ENCODE data around the gene HTRA1. TPM values are rescaled to one million over a fixed set of nuclear protein-coding genes. Genes with fewer than 3 reads are reported as not detected.

Gene HTRA1
- total RNA-seq, 2 experiments from 2014 or later: not detected

GRCh38 chr10:122499491-122499941 is 38.2 kb downstream of the HTRA1 start:
- Mint-ChIP-seq H3K36me3 (ENCODE audit: low read depth) (no peaks in the 10 kb centered on the region), H3K27me3 (no peaks in the 10 kb centered on the region), H3K4me3 (no peak overlapping the region), H3K4me1 (peaks cover 6% of the 10 kb centered on the region), H3K9me3 (ENCODE audit: low read depth) (no peaks in the 10 kb centered on the region), H3K27ac (no peak overlapping the region)
- POLR2A ChIA-PET: no interaction called here
- CTCF ChIA-PET: no interaction called here
- ATAC-seq (no peak), DNase-seq (no peak)
- intact Hi-C loops (cut with DNase I, micrococcal nuclease): no loop called here

GRCh38 chr10:122500194-122500593 is 38.8 kb downstream of the HTRA1 start:
- H3K9me3 Mint-ChIP-seq (ENCODE audit: low read depth): no peaks in the 10 kb centered on the region
- ATAC-seq: no peak
- no peaks in the 10 kb centered on the region for H3K27me3 Mint-ChIP-seq
- CTCF ChIA-PET: no interaction called here
- H3K4me1 Mint-ChIP-seq: peaks cover 6% of the 10 kb centered on the region
- H3K4me3 Mint-ChIP-seq: no peak overlapping the region
- no peaks in the 10 kb centered on the region for H3K36me3 Mint-ChIP-seq (ENCODE audit: low read depth)
- DNase-seq: no peak
- POLR2A ChIA-PET: no interaction called here
- intact Hi-C loops (cut with DNase I, micrococcal nuclease): no loop called here
- H3K27ac Mint-ChIP-seq: no peak overlapping the region

GRCh38 chr10:122500726-122501125 is 39.4 kb downstream of the HTRA1 start:
- H3K27ac Mint-ChIP-seq: no peak overlapping the region
- ChIA-PET POLR2A (no interaction called here), CTCF (no interaction called here)
- no peaks in the 10 kb centered on the region for H3K27me3 Mint-ChIP-seq
- DNase-seq (no peak), ATAC-seq (no peak)
- no peak overlapping the region for H3K4me3 Mint-ChIP-seq
- no peaks in the 10 kb centered on the region for H3K9me3 Mint-ChIP-seq (ENCODE audit: low read depth)
- H3K4me1 Mint-ChIP-seq: peaks cover 6% of the 10 kb centered on the region
- intact Hi-C loops (cut with DNase I, micrococcal nuclease): no loop called here
- H3K36me3 Mint-ChIP-seq (ENCODE audit: low read depth): no peaks in the 10 kb centered on the region

GRCh38 chr10:122503012-122503411 is 41.7 kb downstream of the HTRA1 start:
- POLR2A ChIA-PET: no interaction called here

GRCh38 chr10:122503886-122504609 is 42.7 kb downstream of the HTRA1 start:
- DNase-seq (no peak), ATAC-seq (no peak)
- Mint-ChIP-seq H3K9me3 (ENCODE audit: low read depth) (no peaks in the 10 kb centered on the region), H3K36me3 (ENCODE audit: low read depth) (no peaks in the 10 kb centered on the region), H3K4me1 (no peaks in the 10 kb centered on the region), H3K4me3 (no peak overlapping the region), H3K27ac (no peak overlapping the region), H3K27me3 (no peaks in the 10 kb centered on the region)
- intact Hi-C loops (cut with DNase I, micrococcal nuclease): no loop called here
- POLR2A ChIA-PET: no interaction called here
- CTCF ChIA-PET: interaction anchor here (0.9 kb wide), 1 partner anchor 14 kb away, joined by 3 read pairs; no protein-coding TSS in a partner anchor

More at GRCh38 chr10:122503012-122503411, 41.7 kb downstream of the HTRA1 start:
- CTCF ChIA-PET: interaction anchor here (0.9 kb wide), 1 partner anchor 13 kb away, joined by 3 read pairs; no protein-coding TSS in a partner anchor
- H3K27ac Mint-ChIP-seq: no peak overlapping the region
- no peaks in the 10 kb centered on the region for H3K36me3 Mint-ChIP-seq (ENCODE audit: low read depth)
- DNase-seq: no peak
- H3K9me3 Mint-ChIP-seq (ENCODE audit: low read depth): no peaks in the 10 kb centered on the region
- no peak overlapping the region for H3K4me3 Mint-ChIP-seq
- H3K27me3 Mint-ChIP-seq: no peaks in the 10 kb centered on the region
- no peaks in the 10 kb centered on the region for H3K4me1 Mint-ChIP-seq
- ATAC-seq: no peak
- intact Hi-C loops (cut with DNase I, micrococcal nuclease): no loop called here

- ATAC-seq (no peak), DNase-seq (no peak)
- H3K4me1 Mint-ChIP-seq: no peaks in the 10 kb centered on the region
- intact Hi-C loops (cut with DNase I, micrococcal nuclease): no loop called here
- H3K27me3 Mint-ChIP-seq: no peaks in the 10 kb centered on the region
- ChIA-PET CTCF (no interaction called here), POLR2A (no interaction called here)
- H3K4me3 Mint-ChIP-seq: no peak overlapping the region
- H3K27ac Mint-ChIP-seq: no peak overlapping the region
- no peaks in the 10 kb centered on the region for H3K9me3 Mint-ChIP-seq (ENCODE audit: low read depth)
- no peaks in the 10 kb centered on the region for H3K36me3 Mint-ChIP-seq (ENCODE audit: low read depth)
These were observed 43.2 kb downstream of the HTRA1 start for GRCh38 chr10:122504610-122504950.

GRCh38 chr10:122505011-122505410 is 43.7 kb downstream of the HTRA1 start:
- DNase-seq: no peak
- Mint-ChIP-seq H3K27me3 (no peaks in the 10 kb centered on the region), H3K36me3 (ENCODE audit: low read depth) (no peaks in the 10 kb centered on the region), H3K9me3 (ENCODE audit: low read depth) (no peaks in the 10 kb centered on the region), H3K4me1 (no peaks in the 10 kb centered on the region), H3K27ac (no peak overlapping the region), H3K4me3 (no peak overlapping the region)
- ChIA-PET POLR2A (no interaction called here), CTCF (interaction anchor here (0.6 to 1.0 kb wide), 2 partner anchors 8 to 194 kb away, joined by 3 to 4 read pairs; no protein-coding TSS in a partner anchor)
- no peak for ATAC-seq
- intact Hi-C loops (cut with DNase I, micrococcal nuclease): no loop called here

GRCh38 chr10:122505885-122506645 is 44.7 kb downstream of the HTRA1 start:
- H3K27ac Mint-ChIP-seq: no peak overlapping the region
- no peaks in the 10 kb centered on the region for H3K36me3 Mint-ChIP-seq (ENCODE audit: low read depth)
- no peak for DNase-seq
- no peak overlapping the region for H3K4me3 Mint-ChIP-seq
- no peaks in the 10 kb centered on the region for H3K4me1 Mint-ChIP-seq
- ChIA-PET CTCF (interaction anchor here (0.6 to 1.0 kb wide), 2 partner anchors 9 to 20 kb away, joined by 3 to 4 read pairs; no protein-coding TSS in a partner anchor), POLR2A (no interaction called here)
- intact Hi-C loops (cut with DNase I, micrococcal nuclease): no loop called here
- H3K9me3 Mint-ChIP-seq (ENCODE audit: low read depth): no peaks in the 10 kb centered on the region
- ATAC-seq: no peak
- no peaks in the 10 kb centered on the region for H3K27me3 Mint-ChIP-seq

- H3K4me3 Mint-ChIP-seq: no peak overlapping the region
- ATAC-seq (no peak), DNase-seq (no peak)
- H3K27ac Mint-ChIP-seq: no peak overlapping the region
- CTCF ChIA-PET: no interaction called here
- intact Hi-C loops (cut with DNase I, micrococcal nuclease): no loop called here
- no peaks in the 10 kb centered on the region for H3K4me1 Mint-ChIP-seq
- H3K36me3 Mint-ChIP-seq (ENCODE audit: low read depth): no peaks in the 10 kb centered on the region
- H3K27me3 Mint-ChIP-seq: no peaks in the 10 kb centered on the region
- POLR2A ChIA-PET: no interaction called here
- H3K9me3 Mint-ChIP-seq (ENCODE audit: low read depth): no peaks in the 10 kb centered on the region
These were observed 46.3 kb downstream of the HTRA1 start for GRCh38 chr10:122507616-122508015.

- Mint-ChIP-seq H3K9me3 (ENCODE audit: low read depth) (no peaks in the 10 kb centered on the region), H3K27ac (no peak overlapping the region), H3K4me3 (no peak overlapping the region), H3K4me1 (no peaks in the 10 kb centered on the region), H3K27me3 (no peaks in the 10 kb centered on the region), H3K36me3 (ENCODE audit: low read depth) (no peaks in the 10 kb centered on the region)
- POLR2A ChIA-PET: no interaction called here
- CTCF ChIA-PET: interaction anchor here (1.1 to 1.2 kb wide), 2 partner anchors 12 to 57 kb away, joined by 3 to 4 read pairs; no protein-coding TSS in a partner anchor
- intact Hi-C loops (cut with DNase I, micrococcal nuclease): no loop called here
- DNase-seq (no peak), ATAC-seq (no peak)
These were observed 46.7 kb downstream of the HTRA1 start for GRCh38 chr10:122508021-122508420.

GRCh38 chr10:122509323-122509722 is 48.0 kb downstream of the HTRA1 start:
- no peak overlapping the region for H3K4me3 Mint-ChIP-seq
- ATAC-seq (no peak), DNase-seq (no peak)
- no peaks in the 10 kb centered on the region for H3K9me3 Mint-ChIP-seq (ENCODE audit: low read depth)
- no peaks in the 10 kb centered on the region for H3K36me3 Mint-ChIP-seq (ENCODE audit: low read depth)
- no peaks in the 10 kb centered on the region for H3K4me1 Mint-ChIP-seq
- intact Hi-C loops (cut with DNase I, micrococcal nuclease): no loop called here
- H3K27ac Mint-ChIP-seq: no peak overlapping the region
- CTCF ChIA-PET: interaction anchor here (1.1 kb wide), 1 partner anchor 13 kb away, joined by 3 read pairs; no protein-coding TSS in a partner anchor
- POLR2A ChIA-PET: no interaction called here
- no peaks in the 10 kb centered on the region for H3K27me3 Mint-ChIP-seq

GRCh38 chr10:122510326-122510725 is 49.0 kb downstream of the HTRA1 start:
- intact Hi-C loops (cut with DNase I, micrococcal nuclease): loop anchor here in 1 of 2 experiments (5.0 kb wide), 1 partner anchor 57 kb away; no protein-coding TSS in a partner anchor
- Mint-ChIP-seq H3K36me3 (ENCODE audit: low read depth) (no peaks in the 10 kb centered on the region), H3K27me3 (no peaks in the 10 kb centered on the region), H3K4me1 (peaks cover under 1% of the 10 kb centered on the region), H3K9me3 (ENCODE audit: low read depth) (no peaks in the 10 kb centered on the region), H3K27ac (no peak overlapping the region), H3K4me3 (no peak overlapping the region)
- ChIA-PET CTCF (no interaction called here), POLR2A (no interaction called here)
- DNase-seq (no peak), ATAC-seq (no peak)
